Sigmoid colon (tissue), 4 donors: ENCODE measurements around the gene DDX51.

Experiments
- CTCF ChIP-seq, 4 experiments: fragments of 450-650 bp in 3 of 4; fragments of 200-600 bp in 1 of 4; IDR thresholded peaks; one replicate each; pipeline ENCODE4 v1.5.1; 2016 to 2019; ENCODE audit warnings: antibody characterized with exemption in 4 of 4, mild to moderate bottlenecking in 3 of 4, moderate library complexity in 2 of 4
- EP300 ChIP-seq, 4 donors: sonication (generic); formaldehyde crosslinking; IDR thresholded peaks; one replicate each; pipeline ENCODE4 v1.6.1; 2017; ENCODE audit warnings: antibody characterized with exemption in 4 of 4
- POLR2A ChIP-seq, 2 donors: fragments of 450-650 bp; IDR thresholded peaks; one replicate each; pipeline ENCODE4 v1.6.1; 2016; ENCODE audit warnings: antibody characterized with exemption in 2 of 2, mild to moderate bottlenecking in 2 of 2, moderate library complexity in 2 of 2

- TF ChIP-seq CTCF (IDR thresholded peaks at IDR 0.05), result no peak
- no peak for TF ChIP-seq POLR2A (IDR thresholded peaks at IDR 0.05)
- no peak for TF ChIP-seq EP300 (IDR thresholded peaks at IDR 0.05)
These were observed 29.3 kb upstream of the DDX51 start for GRCh38 chr12:132173135-132174014.
